SHP77 treated with DMSO at 0.1 percent for 48 hours (cell line): ENCODE results near the gene MYO1A.
A peak's percentile ranks its signal among the peaks of the same experiment; 100 is the strongest.

Experiments
- DNase-seq: peaks from one replicate; lab custom pipeline; 2025; lab: John Stamatoyannopoulos, UW

MYO1A gene

DNA sequence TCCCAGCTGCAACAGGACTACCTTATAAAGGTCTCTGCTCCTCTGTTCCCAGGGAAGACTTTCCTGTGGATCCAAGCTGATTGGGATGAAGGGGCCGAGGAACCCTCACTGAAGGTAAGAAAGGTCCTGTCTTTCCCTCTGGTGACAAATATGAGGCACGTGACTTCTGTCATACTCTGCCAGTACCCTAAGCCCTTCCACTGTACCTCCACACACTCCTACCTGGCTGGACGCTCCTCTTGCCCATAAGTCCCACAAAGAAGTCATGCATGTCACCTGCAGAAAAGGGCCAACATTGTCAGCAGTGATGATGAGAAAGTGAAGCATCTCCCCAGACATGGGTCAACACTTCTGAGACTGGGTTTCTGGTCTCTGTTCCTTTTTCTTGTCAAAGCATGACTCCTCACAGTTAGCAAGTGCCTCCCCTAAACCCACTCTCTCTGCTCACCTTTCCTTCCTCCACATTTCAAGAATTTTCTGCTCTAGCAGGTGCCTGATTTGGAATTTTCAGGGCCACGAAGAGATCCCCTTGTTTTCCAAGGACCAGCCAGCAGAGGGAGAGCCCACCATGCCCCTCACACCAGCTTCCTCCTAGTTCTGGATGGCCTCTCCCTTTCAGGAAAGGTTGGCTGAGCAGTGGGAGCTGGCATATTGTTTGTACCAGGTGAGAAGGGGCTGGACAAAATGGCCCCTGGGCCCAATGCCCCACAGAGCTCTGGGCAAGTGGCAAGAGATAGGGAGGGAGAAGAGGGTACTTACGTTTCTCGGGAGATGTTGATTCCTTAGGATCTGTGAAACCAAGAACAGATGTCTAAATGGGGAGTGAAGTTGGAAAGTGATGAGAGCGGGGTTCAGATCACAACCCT is 37.1 kb downstream of the MYO1A start:
- no peak for DNase-seq

DNA sequence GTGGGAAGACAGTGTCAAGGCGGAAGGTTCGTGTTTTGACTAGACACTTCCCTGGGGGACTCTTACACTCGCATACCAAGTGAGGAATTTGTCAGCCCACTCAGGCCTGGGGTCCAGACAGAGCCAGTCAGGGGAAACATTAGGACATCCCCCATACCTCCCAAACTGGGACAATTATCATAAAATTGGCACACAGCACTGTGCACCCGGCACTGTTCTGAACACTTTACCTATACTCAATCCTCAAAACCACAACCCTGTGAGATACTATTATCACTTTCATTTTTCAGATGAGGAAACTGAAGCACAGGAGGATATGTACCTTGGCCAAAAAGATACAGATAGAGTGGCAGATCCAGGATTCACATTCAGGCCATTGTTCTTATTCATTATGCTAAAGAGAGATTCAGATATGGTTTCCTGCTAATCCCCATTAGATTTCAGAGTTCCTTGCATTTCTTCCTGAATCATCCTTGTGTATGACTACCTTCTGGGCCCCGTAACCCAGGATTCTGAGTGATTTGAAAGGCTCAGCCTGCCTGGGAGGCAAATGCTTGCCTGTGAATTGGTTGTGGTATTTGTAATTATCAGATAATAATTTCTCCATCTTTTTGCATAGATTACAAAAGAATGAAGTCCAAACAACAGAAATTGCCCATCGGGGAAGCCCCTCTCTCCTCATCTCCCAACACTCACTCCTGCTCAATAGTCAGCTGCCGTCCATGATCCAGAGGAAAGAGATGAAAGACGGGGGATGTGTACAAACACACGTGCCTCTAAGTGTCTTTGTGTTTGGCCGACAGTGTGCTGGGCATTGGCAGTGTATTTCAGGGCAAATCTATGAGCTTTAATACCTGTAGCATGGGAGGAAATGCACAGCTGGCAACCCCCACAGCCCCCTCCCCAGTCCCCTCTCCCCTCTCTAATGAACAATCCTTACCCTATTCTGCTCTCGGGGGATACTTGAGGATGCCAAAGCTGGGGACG is 38.2 kb downstream of the MYO1A start:
- no peak for DNase-seq

DNA sequence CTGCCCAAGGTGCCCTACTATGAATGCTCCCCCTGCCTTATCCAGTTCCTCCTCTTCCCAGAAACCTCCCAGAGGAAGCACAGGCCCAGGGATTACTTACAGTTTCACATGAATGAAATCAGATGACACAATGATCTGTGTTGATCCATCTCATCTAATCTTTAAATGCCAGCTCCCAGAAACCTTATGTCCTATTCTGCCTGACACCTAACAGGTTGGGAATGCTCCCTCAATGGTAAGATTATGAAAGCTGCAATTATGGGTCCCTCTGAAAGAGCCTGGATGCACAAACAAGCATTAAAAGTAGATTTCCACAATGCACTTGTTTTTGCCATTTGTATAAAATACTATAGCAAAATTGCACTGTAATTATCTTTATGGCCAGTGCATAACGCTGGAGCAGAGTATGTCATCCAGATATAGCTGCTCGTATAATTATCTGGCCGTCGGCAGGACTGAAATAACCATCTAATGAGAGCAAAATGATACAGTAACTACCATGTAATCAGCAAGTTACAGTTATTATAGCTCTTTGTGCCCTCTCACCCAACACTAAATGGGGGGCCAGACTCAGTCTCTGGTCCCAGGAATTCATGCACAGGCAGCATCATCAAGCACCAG is 39.2 kb downstream of the MYO1A start:
- no peak for DNase-seq

DNA sequence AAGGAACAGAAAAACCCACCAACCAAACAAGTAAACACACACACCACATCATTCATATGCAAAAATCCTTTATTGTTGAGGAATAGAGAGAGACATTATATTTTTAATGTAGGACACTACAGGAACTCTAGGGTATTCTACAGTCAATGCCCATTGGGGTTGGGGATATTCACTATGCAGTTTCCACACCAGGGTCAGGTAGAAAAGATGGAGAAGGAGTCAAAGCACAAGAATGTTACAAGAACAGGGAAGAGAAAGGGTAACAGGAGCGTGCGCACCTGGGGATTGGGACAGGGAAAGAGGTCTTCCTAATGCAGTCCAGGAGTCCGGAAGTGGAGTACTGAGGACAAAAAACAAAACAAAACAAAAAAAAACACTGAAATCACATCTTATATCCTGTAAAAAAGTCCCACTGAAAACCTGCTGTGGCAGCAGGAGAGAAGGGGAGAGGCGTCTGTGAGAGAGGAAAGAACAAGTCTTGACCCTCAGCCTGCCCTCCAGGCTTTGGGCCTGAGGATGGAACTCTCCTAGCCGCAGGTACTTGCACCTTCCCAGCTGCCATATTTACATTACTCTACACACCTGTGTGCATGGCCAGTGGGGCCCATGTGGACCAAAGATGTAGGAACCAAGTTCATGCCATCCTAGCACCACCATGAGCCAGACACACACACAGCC is 39.8 kb downstream of the MYO1A start:
- DNase-seq, result no peak

DNA sequence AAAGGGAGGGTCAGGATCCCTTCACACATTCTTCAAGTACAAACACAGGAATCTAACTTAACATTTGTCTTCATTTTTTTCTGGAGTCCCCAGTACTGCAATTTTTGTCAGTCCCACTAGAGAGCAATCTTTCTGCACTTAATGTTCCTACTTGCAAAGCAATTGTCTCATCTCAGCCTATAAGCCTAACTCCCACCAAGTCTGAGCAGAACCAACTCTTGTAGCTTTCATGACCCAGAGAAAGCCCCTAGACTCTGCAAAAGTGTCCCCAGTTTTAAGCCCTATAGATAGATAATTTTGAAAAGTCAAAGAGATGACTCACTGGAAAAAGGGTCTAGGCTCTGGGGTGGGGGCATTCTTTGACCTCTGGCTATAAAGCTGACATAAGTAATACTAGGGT is 41.8 kb downstream of the MYO1A start:
- peak; percentile 32 for DNase-seq

DNA sequence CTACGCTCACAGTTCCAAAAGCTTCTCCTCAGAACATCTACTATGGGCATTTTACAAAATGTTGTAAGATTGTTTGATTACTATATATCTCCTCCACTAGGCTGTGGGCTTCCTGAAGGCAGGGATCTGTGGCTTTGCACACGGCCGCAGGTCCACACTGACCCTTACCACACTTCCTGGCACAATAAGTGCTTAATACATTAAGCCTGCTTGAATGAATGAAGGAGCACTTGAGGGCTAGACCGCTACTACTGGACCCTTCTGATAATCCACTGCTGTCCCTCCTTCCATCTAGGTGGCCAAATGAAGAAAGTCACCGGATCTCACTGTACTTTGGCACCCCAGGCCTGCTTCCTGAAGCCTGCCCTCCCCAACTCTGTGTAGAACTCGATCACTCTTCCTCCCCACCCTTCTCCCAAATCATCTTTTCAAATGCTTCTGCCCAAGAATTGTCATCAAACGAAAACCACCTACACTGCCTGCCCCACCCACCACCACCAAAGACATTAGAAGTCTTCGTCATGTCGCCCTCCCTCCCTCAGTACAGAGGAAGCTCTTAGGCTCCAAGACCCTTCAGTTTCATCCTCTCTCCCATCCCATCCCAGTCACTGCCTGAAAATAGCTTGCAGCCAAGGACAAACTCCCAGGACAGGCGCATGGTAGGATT is 43.0 kb downstream of the MYO1A start:
- no peak for DNase-seq

DNA sequence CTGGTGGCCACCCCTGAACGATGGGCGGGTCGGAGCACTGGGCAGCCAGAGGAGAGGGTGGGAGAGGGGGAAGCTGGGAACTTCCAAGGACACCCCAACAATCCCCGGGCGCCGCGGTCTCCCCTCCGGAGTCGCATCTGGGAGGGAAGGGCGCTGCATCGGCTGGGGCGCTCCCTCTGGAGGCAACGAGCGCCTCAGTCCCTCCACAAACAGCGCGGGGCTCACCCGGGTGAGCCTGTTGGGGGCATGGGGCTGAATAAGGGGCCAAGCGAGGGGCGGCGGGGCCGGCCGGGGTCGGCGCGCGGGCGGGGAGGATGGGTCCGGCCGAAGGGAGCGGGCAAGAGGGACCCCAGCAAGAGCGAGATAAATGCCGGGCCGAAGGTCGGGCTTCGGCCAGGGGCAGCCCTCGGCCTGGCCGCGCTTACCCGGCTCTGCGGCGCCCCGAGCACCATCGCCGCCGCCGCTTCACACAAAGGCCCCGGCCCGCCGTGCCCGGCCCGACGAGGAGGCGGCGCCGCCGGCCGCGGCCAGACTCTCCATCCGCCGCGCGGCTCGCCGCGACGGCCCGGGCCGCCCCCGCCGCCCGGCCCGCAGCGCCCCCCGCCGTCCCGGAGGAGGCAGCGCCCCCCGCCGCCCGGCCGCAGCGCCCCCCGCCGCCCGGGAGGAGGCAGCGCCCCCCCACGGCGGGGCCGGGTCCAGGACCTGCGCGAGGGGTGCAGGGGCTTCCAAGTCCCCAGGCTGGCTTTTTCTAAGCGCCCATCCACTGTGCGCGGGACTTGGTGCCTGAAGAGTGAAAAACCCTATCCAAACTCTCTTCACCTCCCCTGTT is 43.7 kb downstream of the MYO1A start, which contains the start of gene ZBTB39:
TSS of gene ZBTB39 (minus strand) at position 567 of the 829 bp plus-strand sequence. CDS start 1,629 bp downstream, outside the sequence.
- DNase-seq, result no peak

DNA sequence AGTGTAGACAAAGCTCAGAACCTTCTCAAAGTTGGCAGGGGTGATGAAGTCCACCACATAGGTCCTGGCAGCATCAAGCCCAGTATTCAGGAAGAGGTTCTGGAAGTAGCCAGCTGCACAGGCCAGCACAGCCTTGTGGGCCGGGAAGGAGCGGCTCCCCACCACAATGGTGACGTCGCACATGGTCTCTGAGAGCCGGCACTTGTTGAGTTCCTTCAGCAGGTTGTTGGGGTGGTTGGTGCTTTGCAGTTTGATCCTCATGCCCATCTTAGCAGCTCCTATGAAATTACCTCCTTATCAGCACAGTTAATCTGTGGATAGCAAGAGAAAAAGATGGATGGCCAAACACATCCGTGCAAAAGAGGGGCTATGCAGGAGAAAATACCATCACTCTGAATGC is 45.3 kb downstream of the MYO1A start:
- no peak for DNase-seq

DNA sequence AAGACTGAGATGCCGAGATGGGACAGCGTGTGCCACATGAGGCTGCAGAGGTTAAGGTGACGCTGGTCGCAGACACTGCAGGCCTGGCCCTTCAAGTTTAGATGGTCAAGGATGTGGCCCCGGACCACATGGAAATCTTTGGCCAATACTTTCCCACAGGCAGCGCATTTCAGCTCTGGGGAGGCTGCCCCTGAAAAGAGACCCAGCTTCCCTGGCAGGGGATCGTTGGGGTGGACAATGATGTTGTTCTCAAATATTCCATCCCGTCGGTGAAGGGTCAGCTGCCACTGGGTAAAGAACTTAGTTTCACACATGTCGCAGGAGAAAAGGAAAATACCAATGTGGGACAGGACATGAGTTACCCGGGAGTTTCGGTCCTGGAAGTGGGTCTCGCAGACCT is 46.5 kb downstream of the MYO1A start:
- DNase-seq, result no peak

DNA sequence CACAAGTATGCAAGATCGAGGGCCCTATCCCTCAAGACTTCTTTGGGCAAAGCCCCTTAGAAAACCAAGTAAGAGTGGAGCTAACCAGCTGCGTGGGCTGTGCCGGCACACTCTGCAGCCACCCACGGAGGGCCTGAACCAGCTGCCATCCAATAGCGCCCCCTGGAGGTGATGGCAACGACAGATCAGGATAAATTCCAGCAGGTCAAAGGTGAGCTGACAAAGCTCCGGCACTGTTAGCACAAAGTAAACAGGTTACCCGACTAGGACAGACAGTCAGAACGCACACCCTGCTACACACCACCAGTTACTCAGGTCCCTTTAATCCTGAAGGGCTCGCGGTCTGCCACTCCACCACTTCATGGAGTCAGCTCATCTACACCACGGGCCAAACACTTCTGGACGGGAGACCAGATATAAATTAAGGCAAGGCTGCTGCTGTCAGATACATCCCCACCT is 48.5 kb downstream of the MYO1A start:
- DNase-seq, result peak; percentile 25

DNA sequence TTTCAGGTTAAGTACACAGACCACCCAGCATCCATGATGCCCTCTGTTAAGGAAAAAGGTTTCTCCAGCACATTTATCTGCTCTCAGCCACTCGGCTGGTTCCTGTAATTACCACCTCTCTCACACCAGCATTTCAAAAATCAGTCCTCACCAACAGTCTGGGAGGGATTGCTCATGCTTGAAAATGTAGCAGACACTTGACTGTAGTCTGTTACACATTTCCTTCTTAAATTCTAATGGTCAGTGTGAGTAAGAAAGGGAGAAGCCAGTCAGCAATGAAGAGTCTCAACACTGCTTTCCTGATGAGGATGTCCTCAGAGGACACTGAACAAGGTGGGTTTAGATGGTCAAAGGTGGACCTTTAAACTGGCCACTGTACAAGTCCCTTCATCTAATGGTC is 49.5 kb downstream of the MYO1A start:
- no peak for DNase-seq

DNA sequence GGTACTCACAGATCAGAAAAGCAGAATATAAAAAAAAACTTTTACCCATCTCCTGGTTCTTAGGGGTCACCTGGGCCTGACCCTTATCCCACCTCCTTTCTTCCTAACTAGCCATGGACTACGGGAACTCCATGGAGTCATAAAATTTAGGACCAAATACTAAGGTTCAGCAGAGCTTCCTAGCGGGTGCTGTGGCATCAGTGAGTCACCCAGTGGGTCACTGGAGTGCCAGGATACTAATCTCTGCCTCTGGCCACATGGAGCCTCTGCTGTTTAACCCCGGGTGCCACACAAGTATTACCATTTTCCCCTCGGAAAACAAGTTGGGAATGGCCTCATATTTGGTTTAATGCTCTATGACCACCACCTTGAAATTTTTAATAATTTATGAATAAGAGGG is 50.5 kb downstream of the MYO1A start:
- no peak for DNase-seq

DNA sequence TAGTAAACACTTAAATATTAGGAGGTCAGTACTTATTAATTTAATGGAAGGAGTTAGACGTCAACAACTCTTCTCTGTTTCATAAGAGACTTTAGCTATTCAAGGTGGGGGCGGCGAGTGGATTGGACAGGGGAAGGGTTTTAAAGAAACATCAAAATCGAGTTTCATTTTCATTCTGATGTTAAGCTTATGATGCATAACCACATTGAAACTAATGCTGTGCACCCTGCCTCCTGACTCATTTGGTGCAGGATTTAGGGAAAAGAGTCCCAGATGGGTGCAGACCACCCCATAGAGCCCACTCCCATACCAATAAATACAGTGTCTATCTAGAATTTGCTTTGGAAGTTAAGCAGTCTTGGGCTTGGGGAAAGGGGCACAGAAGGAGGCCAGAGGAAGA is 50.9 kb downstream of the MYO1A start:
- no peak for DNase-seq

DNA sequence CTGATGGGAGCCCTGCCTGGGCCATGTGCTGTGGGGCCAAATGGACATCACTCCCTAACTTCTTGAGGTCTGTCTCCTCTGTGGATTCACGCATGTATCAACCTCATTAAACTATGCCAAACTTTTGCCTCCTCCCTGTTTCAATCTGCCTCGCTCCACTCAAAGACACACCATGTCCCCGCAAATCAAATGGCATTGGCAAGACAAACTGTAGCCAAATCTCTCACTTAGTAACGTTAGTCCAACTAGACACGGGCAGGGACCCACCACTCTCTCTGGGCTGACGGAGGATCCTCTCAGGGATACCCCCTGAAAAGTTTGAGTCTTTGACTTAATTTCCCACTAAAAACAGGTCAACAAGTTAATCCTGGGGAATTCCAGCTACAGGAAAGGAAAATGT is 51.6 kb downstream of the MYO1A start:
- DNase-seq, result no peak

DNA sequence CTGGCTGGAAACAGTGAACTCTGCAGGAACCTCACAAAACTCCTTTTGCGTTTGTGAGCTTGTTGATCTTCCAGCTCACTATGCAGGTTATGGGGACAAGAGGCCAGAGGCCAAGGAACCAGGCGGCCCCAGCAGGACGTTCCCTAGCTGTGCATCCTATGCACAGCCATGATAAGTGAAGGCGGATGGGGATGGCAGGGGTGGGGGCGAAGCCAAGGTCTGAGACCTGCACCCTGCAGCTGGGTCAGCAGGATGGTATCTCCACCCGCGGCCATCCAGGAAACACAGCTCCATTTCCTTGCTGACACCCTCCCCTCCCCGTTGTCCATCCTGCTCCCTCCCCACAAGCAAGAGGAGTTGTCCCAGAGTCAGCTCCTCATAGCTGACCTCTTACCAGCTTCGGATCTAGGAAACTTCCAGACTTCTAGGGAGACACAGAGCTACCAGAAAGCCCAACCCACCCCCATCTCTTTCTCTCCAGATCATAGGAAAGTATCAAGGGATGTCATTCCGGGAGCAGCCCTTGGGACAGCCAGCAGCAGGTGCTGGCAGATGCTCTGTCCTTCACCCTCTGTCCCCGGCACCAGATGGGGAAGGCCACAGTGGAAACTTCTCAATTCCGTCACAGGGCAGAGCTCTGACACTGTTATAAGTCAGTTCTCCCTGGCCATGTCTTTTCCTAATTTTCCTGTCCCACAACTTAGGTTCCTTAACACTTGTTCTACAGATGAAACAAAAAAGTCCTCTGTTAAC is 53.0 kb downstream of the MYO1A start:
- no peak for DNase-seq

DNA sequence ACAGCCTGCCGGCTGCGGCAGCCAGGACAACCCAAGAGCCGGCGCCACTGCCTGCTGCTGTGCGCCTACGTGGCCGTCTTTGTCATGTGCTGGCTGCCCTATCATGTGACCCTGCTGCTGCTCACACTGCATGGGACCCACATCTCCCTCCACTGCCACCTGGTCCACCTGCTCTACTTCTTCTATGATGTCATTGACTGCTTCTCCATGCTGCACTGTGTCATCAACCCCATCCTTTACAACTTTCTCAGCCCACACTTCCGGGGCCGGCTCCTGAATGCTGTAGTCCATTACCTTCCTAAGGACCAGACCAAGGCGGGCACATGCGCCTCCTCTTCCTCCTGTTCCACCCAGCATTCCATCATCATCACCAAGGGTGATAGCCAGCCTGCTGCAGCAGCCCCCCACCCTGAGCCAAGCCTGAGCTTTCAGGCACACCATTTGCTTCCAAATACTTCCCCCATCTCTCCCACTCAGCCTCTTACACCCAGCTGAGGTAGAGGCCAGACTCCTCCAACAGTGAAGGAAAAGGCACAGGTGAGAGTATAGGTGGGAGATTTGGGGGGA is 53.9 kb downstream of the MYO1A start:
- DNase-seq, result no peak

DNA sequence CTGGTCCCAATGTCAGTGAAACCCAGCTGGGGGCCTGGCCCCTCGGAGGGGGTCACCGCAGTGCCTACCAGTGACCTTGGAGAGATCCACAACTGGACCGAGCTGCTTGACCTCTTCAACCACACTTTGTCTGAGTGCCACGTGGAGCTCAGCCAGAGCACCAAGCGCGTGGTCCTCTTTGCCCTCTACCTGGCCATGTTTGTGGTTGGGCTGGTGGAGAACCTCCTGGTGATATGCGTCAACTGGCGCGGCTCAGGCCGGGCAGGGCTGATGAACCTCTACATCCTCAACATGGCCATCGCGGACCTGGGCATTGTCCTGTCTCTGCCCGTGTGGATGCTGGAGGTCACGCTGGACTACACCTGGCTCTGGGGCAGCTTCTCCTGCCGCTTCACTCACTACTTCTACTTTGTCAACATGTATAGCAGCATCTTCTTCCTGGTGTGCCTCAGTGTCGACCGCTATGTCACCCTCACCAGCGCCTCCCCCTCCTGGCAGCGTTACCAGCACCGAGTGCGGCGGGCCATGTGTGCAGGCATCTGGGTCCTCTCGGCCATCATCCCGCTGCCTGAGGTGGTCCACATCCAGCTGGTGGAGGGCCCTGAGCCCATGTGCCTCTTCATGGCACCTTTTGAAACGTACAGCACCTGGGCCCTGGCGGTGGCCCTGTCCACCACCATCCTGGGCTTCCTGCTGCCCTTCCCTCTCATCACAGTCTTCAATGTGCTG is 54.6 kb downstream of the MYO1A start:
- DNase-seq, result no peak

DNA sequence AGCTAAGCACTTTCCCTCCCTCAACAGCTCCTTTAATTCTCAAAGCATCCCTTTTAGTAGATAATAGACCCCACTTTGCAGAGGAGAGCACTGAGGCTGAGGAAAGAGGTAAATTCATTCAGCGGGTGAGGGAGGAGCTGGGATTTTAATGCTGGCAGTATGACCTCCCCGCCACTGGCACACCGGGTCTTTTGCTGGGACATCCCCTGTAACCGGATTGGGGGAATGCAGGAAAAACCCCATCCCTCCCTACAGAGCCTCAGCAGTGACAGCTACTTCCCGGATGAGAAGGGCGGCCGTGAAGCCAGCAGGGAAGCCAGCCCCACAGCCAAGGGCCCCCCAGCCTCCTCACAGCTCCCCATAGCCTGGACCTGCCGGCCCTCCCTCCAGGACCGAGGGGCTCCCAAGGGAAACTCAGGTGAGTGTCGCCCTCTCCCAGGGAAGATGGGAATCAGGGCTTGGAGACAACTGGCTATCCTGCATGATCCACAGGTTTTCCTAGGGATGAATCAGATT is 55.6 kb downstream of the MYO1A start:
- no peak for DNase-seq
